GM12878 (cell line): ENCODE data around the gene TRIM63. TPM values are rescaled to one million over a fixed set of nuclear protein-coding genes. Genes with fewer than 3 reads are reported as not detected.

Experiments used
- ATAC-seq: fragments of 200-7000 bp; cut with Tn5 transposase; 3 replicates; pipeline ENCODE4 v1.9.1; 2020; ENCODE audit warnings: mild to moderate bottlenecking, moderate library complexity
- BruUV-seq: library from RNA; stranded (reverse); fragments of 400-500 nt; replicated peaks from 2 replicates; lab custom pipeline; 2021; lab: Mats Ljungman, UMichigan
- CTCF ChIA-PET: fragments of 300-600 bp; sonication (Branson Sonifier 250); formaldehyde crosslinking; extraction: SDS; loops from one replicate; lab custom pipeline; 2021; ENCODE audit warnings: inconsistent platforms; lab: Yijun Ruan, JAX
- POLR2A ChIA-PET: fragments of 350-600 bp; formaldehyde crosslinking; extraction: SDS; loops from one replicate; lab custom pipeline; 2021; ENCODE audit warnings: inconsistent platforms; lab: Charles Lee
- RAD21 ChIA-PET: fragments of 300-600 bp; sonication (Branson Sonifier 250); formaldehyde crosslinking; loops from one replicate; lab custom pipeline; 2023; ENCODE audit warnings: antibody characterized with exemption; ENCODE audit not compliant: unreplicated experiment; lab: Charles Lee
- SMC1A ChIA-PET: fragments of 300-600 bp; sonication (Branson Sonifier 250); formaldehyde crosslinking; loops from one replicate; lab custom pipeline; 2023; ENCODE audit not compliant: unreplicated experiment, uncharacterized antibody; lab: Charles Lee
- DNase-seq: peaks from one replicate; pipeline ENCODE4 v3.0.0-alpha.2; 2011; ENCODE audit warnings: low read depth, low spot score
- FAIRE-seq: peaks from 3 replicates; lab custom pipeline; 2011; peaks lifted over from hg19 to GRCh38; lab: Jason Lieb, UNC
- H2AFZ ChIP-seq: 2 replicates; pipeline ENCODE4 v1.6.0; 2011; ENCODE audit warnings: low read depth, low read length, control low read depth; ENCODE audit not compliant: control insufficient read depth
- H3K27ac ChIP-seq: 2 replicates; pipeline ENCODE4 v1.5.1; 2011; ENCODE audit warnings: control low read depth; ENCODE audit not compliant: control insufficient read depth, insufficient read depth
- H3K27me3 ChIP-seq, 2 experiments: replicated peaks in 1 of 2; 2 replicates each; pipeline versions ENCODE4 v1.6.0 to v1.6.1; 2011; ENCODE audit warnings: low read length in 1 of 2; ENCODE audit not compliant: control insufficient read depth in 2 of 2, insufficient read depth in 2 of 2
- H3K36me3 ChIP-seq, 2 experiments: 2 replicates each; pipeline ENCODE4 v1.5.1; 2011; ENCODE audit warnings: low read length in 1 of 2; ENCODE audit not compliant: control insufficient read depth in 2 of 2, insufficient read depth in 2 of 2
- H3K4me1 ChIP-seq: 2 replicates; pipeline ENCODE4 v1.6.1; 2011; ENCODE audit warnings: mild to moderate bottlenecking, low read length, moderate library complexity, mixed read lengths; ENCODE audit not compliant: control insufficient read depth, insufficient read depth
- H3K4me2 ChIP-seq: 2 replicates; pipeline ENCODE4 v1.6.0; 2011; ENCODE audit warnings: control low read depth; ENCODE audit not compliant: control insufficient read depth, insufficient read depth
- H3K4me3 ChIP-seq: fragments of 200-600 bp; sonication (generic); 2 replicates; pipeline ENCODE4 v1.5.1; 2016
- H3K79me2 ChIP-seq: 2 replicates; pipeline ENCODE4 v1.6.0; 2011; ENCODE audit warnings: low read length; ENCODE audit not compliant: control insufficient read depth, insufficient read depth
- H3K9ac ChIP-seq: 2 replicates; pipeline ENCODE4 v1.8.0; 2011; ENCODE audit warnings: low read length, control low read depth, mixed read lengths; ENCODE audit not compliant: control insufficient read depth, insufficient read depth
- H3K9me3 ChIP-seq: replicated peaks from 3 replicates; pipeline ENCODE4 v1.5.1; 2011; ENCODE audit warnings: mild to moderate bottlenecking, low read length; ENCODE audit not compliant: control insufficient read depth, insufficient read depth
- H4K20me1 ChIP-seq: 2 replicates; pipeline ENCODE4 v1.6.0; 2011; ENCODE audit not compliant: control insufficient read depth, insufficient read depth
- BCL11A ChIP-seq: IDR thresholded peaks from 2 replicates; pipeline ENCODE4 v1.6.1; 2011; ENCODE audit warnings: low read depth, low read length
- BCLAF1 ChIP-seq: fragments of 450-650 bp; IDR thresholded peaks from 2 replicates; pipeline ENCODE4 v1.6.1; 2017; ENCODE audit warnings: antibody characterized with exemption, mild to moderate bottlenecking, moderate library complexity
- CBFB ChIP-seq: IDR thresholded peaks from 2 replicates; pipeline ENCODE4 v1.6.1; 2016; ENCODE audit warnings: antibody characterized with exemption, low read depth
- MEF2B ChIP-seq: fragments of 450-650 bp; IDR thresholded peaks from 2 replicates; pipeline ENCODE4 v1.6.1; 2018; ENCODE audit warnings: mild to moderate bottlenecking, moderate library complexity; ENCODE audit not compliant: partially characterized antibody, poor library complexity, severe bottlenecking
- NBN ChIP-seq: fragments of 450-650 bp; IDR thresholded peaks from 2 replicates; pipeline ENCODE4 v1.6.1; 2016
- RAD21 ChIP-seq: IDR thresholded peaks from 2 replicates; pipeline ENCODE4 v1.6.1; 2011; ENCODE audit warnings: mild to moderate bottlenecking, low read depth, low read length, moderate library complexity; ENCODE audit not compliant: insufficient read depth
- SMAD5 ChIP-seq: IDR thresholded peaks from 2 replicates; pipeline ENCODE4 v1.6.1; 2016; ENCODE audit warnings: antibody characterized with exemption, low read depth
- ZBED1 ChIP-seq: IDR thresholded peaks from 2 replicates; pipeline ENCODE4 v1.6.1; 2016; ENCODE audit warnings: borderline replicate concordance
- WGBS: methylation state at CpG from one replicate; pipeline ENCODE4 v1.1.6; 2016; ENCODE audit warnings: low lambda C conversion rate; ENCODE audit not compliant: insufficient replicate concordance, insufficient coverage; ENCODE audit errors: missing lambda C conversion rate; 5-methylcytosine and 5-hydroxymethylcytosine counted together
- in situ Hi-C: fragments of 300-500 bp; cut with MboI; formaldehyde crosslinking; loops from 9 replicates; pipeline ENCODE4 v1.14.3; 2018; ENCODE audit warnings: mixed read lengths
- intact Hi-C: fragments of 100-400 bp; cut with micrococcal nuclease; formaldehyde crosslinking; loops from one replicate; pipeline ENCODE4 v1.14.2; 2022; ENCODE audit not compliant: unreplicated experiment
- polyA plus RNA-seq, 11 experiments: library from polyadenylated mRNA; depleted of rRNA in 4 of 11; unstranded in 6 of 11; stranded (reverse) in 5 of 11; fragments of >200 nt; fragmentation: Nextera tagmentation in 4 of 11; fragmentation: Illumina TruSeq in 1 of 11; extraction: Ambion mirVana in 4 of 11; extraction: Trizol in 1 of 11; gene quantifications; 1 replicate in 1 of 11; 2 replicates in 10 of 11; pipeline versions ENCODE4 v1.2.1 to v1.2.3, GENCODE V29; 2011 to 2016; ENCODE audit warnings: inconsistent platforms in 2 of 11, missing spikeins in 2 of 11, low read depth in 1 of 11
- total RNA-seq, 4 experiments: library from RNA; depleted of rRNA in 3 of 4; stranded (reverse); fragments of >200 nt in 3 of 4; fragmentation: Illumina TruSeq in 1 of 4; extraction: Trizol in 1 of 4; gene quantifications; 2 replicates each; pipeline versions ENCODE4 v1.2.1 to v1.2.3, GENCODE V29; 2013 to 2021
- TF ChIP-seq, protein P1 (sequence below): IDR thresholded peaks from 2 replicates; pipeline ENCODE4 v1.6.1; 2012; ENCODE audit warnings: mild to moderate bottlenecking, low read depth, low read length

TRIM63 gene
- total and polyA plus RNA-seq, 10 of the 15 experiments (the other 5 are each of a cell fraction or from before 2014, with no cell fraction given) = not detected

DNA sequence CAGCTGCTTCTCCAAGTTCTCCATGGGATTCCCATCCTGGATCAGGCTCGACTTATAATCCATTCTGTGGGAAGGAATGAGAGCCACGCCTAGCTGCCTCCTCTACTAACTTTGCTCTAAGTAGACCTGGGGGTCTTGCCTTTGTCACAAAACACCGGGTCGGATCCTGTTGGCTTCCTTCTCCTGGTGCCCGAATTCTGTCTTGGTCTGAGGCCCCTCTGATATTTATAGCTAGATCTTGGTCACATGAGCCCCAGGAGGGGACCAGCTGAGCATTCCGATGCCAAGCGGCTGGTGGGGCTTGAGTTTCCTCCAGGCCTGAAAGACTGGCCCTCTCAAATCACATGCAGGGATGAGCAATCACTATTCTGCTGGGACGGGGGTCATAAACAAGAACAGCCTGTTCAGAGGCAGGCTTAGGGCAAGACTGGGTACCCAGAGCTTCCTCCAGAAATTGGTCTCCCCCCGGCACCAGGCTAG lies at the start of gene TRIM63 (continued):
- TF ChIP-seq BCLAF1 (no peak), CBFB (no peak)
- TF ChIP-seq, all 136 proteins: peak for 0

DNA sequence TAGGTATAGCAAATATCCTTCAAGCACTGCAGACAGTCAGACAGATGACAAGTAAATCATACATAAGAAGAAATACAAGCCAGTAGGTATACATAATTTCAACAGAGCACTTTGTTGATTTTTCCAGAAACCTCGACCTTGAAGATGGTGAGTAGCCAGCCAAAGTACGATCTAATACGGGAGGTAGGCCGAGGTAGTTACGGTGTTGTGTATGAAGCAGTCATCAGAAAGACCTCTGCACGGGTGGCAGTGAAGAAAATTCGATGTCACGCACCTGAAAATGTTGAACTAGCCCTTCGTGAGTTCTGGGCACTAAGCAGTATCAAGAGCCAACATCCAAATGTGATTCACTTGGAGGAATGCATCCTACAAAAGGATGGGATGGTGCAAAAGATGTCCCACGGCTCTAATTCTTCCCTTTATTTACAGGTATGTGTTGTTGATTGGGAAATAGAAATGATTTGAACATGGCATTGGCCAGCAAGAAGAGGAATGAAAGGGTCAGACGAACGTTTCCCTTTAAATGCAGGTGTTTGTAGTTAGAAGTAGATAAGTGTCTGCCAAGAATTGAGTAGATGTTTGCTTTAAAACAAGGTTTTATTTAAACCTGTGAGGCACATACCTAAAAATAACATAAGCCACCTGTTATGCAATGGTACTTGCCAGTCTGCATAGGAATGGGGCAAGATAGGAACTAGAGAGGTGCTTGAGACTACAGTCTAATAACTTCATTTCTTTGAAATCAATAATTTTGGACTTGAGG lies 46.9 kb upstream of the TRIM63 start:
- POLR2A ChIA-PET = interaction anchor here (0.5 to 1.4 kb wide), 3 partner anchors 9 to 669 kb away, joined by 3 to 4 read pairs (median 3); partner anchors contain the start of gene DHDDS
- DNase-seq = no peak
- TF ChIP-seq ZBED1 = no peak
- no peak for TF ChIP-seq MEF2B
- no peak for TF ChIP-seq SMAD5
- no peak for TF ChIP-seq RAD21
- no peak for TF ChIP-seq BCL11A
- TF ChIP-seq NBN = no peak
- TF ChIP-seq BCLAF1 = no peak
- TF ChIP-seq, protein P1, sequence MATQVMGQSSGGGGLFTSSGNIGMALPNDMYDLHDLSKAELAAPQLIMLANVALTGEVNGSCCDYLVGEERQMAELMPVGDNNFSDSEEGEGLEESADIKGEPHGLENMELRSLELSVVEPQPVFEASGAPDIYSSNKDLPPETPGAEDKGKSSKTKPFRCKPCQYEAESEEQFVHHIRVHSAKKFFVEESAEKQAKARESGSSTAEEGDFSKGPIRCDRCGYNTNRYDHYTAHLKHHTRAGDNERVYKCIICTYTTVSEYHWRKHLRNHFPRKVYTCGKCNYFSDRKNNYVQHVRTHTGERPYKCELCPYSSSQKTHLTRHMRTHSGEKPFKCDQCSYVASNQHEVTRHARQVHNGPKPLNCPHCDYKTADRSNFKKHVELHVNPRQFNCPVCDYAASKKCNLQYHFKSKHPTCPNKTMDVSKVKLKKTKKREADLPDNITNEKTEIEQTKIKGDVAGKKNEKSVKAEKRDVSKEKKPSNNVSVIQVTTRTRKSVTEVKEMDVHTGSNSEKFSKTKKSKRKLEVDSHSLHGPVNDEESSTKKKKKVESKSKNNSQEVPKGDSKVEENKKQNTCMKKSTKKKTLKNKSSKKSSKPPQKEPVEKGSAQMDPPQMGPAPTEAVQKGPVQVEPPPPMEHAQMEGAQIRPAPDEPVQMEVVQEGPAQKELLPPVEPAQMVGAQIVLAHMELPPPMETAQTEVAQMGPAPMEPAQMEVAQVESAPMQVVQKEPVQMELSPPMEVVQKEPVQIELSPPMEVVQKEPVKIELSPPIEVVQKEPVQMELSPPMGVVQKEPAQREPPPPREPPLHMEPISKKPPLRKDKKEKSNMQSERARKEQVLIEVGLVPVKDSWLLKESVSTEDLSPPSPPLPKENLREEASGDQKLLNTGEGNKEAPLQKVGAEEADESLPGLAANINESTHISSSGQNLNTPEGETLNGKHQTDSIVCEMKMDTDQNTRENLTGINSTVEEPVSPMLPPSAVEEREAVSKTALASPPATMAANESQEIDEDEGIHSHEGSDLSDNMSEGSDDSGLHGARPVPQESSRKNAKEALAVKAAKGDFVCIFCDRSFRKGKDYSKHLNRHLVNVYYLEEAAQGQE = no peak

More for the DNA sequence above, 46.9 kb upstream of the TRIM63 start:
- peak overlapping the region; percentile 33 for H3K27ac ChIP-seq
- intact Hi-C loops (no loop called here), in situ Hi-C loops (no loop called here)
- ATAC-seq (no peak), FAIRE-seq (no peak)
- peaks cover 18% of the 10 kb centered on the region for H3K79me2 ChIP-seq
- no peaks in the 10 kb centered on the region for H3K9me3 ChIP-seq
- peaks cover 12% of the 10 kb centered on the region for H3K4me1 ChIP-seq
- no peak overlapping the region for H3K4me3 ChIP-seq
- no peaks in the 10 kb centered on the region for H3K36me3 ChIP-seq
- WGBS = 96% methylated on average over 12 of the region's 12 CpGs
- H3K4me2 ChIP-seq = peak overlapping the region; percentile 41
- ChIA-PET CTCF (interaction anchor here (0.7 to 3.1 kb wide), 4 partner anchors 11 to 55 kb away, joined by 3 to 24 read pairs (median 14); partner anchors contain the start of gene ZNF593), SMC1A (interaction anchor here (0.5 to 3.3 kb wide), 8 partner anchors 9 to 678 kb away, joined by 3 to 21 read pairs (median 5); partner anchors contain the start of gene CEP85), RAD21 (interaction anchor here (2.1 to 3.4 kb wide), 2 partner anchors 12 to 31 kb away, joined by 10 to 19 read pairs; no protein-coding TSS in a partner anchor)
- no peaks in the 10 kb centered on the region for H3K27me3 ChIP-seq
- H4K20me1 ChIP-seq = no peaks in the 10 kb centered on the region
- no TSS peak for BruUV-seq
- no peak overlapping the region for H2AFZ ChIP-seq
- no peak overlapping the region for H3K9ac ChIP-seq
